ENCODE results near the gene IFNLR1.
"Not testable (repeated sequence)": the region's sequence is repeated elsewhere in the genome, so short reads cannot be mapped to it uniquely, and the experiment has no call there.

The IFNLR1 gene

GRCh38 chr1:24186993-24187790 lies at the start of gene IFNLR1:
Gene IFNLR1, minus strand, starts transcription at chr1:24187289. Its CDS starts 41 bp downstream, at chr1:24187248.
- DNase-seq, result peak; percentile 89

- no peak for DNase-seq
Observed at GRCh38 chr1:24235921-24236788, 49.1 kb upstream of the IFNLR1 start.

DNA sequence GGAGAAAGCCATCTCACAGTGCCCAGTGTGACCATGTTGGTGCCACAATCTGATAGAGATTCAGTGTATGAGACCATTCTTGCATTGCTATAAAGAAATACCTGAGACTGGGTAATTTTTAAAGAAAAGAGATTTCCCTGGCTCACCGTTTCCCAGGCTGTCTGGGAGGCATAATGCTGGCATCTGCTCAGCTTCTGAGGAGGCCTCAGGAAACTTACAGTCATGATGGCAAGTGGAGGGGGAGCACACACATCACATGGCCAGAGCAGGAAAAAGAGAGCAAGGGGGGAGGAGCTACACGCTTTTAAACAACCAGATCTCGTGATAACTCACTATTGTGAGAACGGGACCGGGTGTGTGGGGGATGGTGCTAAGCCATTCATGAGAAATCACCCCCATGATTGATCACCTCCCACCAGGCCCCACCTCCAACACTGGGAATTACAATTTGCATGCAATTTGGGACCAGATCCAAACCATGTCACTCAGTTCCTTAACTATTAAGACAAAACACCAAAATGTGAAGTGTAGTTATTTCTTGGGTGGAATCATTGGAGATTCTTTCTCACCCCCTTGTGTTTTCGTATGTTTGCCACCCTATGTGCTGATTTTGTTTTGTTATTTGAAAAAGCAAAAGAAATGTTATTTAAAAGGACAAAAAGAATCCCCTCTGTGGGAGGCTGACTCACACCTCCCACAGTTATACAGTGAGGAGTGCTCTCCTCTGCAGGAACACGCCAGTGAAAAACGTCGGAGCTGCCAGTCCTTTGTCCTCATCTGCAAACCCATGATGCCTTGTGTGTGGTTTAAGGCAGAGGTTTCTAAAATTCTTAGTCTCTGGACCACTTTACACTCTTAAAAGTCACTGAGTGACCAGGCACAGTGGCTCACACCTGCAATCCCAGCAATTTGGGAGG lies 46.9 kb upstream of the IFNLR1 start:
- no peak for DNase-seq

DNA sequence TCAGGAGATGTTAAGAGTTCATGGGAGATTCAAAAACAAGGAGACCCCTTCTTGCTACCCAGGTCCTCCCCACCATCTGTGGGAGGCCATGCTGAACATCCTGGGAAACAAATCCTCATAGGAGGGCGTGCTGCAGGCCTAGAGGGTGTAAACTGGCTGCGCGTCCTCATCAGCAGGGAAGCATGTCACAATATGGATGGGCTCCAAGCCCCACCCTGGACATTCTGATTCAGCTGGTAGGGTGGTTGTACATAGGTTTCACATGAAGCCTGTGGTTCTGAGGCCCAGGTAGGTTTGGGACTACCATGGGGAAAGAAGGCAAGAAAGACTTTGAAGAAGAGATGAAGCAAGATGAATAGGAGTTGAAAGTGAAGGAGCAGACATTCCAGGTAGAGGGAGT lies 44.6 kb upstream of the IFNLR1 start:
- DNase-seq, result no peak

- no peak for DNase-seq
Observed at GRCh38 chr1:24228311-24228710, 41.2 kb upstream of the IFNLR1 start.

GRCh38 chr1:24226749-24227148 lies 39.7 kb upstream of the IFNLR1 start:
- DNase-seq, result no peak

DNA sequence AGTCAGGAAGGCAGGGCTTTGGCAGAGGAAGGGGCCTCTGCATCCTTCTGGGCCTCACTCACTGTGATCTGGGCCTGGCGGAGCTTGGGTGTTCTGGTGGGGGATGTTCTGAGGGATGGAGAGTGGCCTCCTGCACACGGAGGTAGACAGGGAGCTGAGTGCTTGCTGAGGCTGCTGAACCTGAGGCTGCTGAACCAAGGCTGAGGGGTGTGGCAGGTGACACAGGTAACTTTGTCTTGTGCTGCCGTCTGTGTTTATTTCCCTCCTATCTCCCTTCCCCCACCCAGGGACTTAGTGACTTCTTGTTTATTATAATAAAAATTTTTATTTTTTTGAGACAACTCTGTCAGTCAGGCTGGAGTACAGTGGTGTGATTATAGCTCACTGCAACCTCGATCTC lies 37.7 kb upstream of the IFNLR1 start:
- no peak for DNase-seq

DNA sequence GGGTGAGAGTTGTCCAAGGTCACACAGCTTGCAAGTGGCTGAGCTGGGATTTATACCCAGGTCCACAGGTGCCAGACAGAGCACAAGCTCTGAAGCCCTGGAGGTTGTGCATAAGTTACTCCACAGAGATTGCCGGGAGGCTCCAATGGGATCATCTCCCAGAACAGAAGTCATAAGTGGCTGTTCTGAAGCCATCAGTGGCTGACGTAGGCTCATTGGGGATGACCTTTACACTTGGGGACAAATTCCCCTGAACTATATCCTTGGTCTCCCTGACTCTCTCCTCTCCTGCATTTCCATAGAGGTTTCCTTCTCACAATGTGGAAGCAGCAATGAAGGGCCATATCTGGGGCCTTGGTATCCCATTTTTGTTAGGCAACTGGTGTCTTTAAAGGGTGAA lies 37.0 kb upstream of the IFNLR1 start:
- no peak for DNase-seq

GRCh38 chr1:24222793-24223192 lies 35.7 kb upstream of the IFNLR1 start:
- DNase-seq, result no peak

- no peak for DNase-seq
Observed at GRCh38 chr1:24222008-24222605, 35.0 kb upstream of the IFNLR1 start.

- no peak for DNase-seq
Observed at GRCh38 chr1:24221246-24221645, 34.2 kb upstream of the IFNLR1 start.

GRCh38 chr1:24216276-24217074 lies 29.4 kb upstream of the IFNLR1 start:
- DNase-seq, result peak; percentile 50

- no peak for DNase-seq
Observed at GRCh38 chr1:24215226-24215814, 28.2 kb upstream of the IFNLR1 start.

- DNase-seq, result no peak
Observed at GRCh38 chr1:24212376-24212775, 25.3 kb upstream of the IFNLR1 start.

- DNase-seq, result no peak
Observed at GRCh38 chr1:24210195-24210627, 23.1 kb upstream of the IFNLR1 start.

DNA sequence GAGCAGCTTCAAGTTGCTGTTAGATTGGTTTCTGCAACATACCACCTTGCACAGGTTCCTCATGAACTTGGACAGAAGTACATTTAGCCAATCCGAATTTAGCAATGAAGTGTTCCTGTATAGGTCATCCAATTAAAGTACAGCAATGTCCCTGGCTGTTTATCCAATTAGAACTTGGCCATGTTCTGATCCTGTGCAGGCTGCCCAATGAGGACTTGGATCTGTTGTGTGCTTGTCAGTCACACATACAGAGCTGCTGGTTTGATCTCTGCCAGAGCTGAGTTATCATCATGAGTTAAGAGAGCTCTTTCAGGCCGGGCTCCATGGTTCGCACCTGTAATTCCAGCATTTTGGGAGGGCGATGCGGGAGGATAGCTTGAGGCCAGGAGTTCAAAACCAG lies 22.0 kb upstream of the IFNLR1 start:
- DNase-seq, result no peak

GRCh38 chr1:24207709-24208108 lies 20.6 kb upstream of the IFNLR1 start:
- DNase-seq, result no peak

DNA sequence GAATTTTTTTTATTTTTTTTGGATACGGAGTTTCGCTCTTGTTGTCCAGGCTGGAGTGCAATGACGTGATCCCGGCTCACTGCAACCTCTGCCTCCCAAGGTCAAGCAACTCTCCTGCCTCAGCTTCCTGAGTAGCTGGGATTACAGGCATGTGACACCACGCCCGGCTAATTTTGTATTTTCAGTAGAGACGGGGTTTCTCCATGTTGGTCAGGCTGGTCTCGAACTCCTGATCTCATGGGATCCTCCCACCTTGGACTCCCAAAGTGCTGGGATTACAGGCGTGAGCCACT lies 20.3 kb upstream of the IFNLR1 start:
- not testable (repeated sequence) for DNase-seq

DNA sequence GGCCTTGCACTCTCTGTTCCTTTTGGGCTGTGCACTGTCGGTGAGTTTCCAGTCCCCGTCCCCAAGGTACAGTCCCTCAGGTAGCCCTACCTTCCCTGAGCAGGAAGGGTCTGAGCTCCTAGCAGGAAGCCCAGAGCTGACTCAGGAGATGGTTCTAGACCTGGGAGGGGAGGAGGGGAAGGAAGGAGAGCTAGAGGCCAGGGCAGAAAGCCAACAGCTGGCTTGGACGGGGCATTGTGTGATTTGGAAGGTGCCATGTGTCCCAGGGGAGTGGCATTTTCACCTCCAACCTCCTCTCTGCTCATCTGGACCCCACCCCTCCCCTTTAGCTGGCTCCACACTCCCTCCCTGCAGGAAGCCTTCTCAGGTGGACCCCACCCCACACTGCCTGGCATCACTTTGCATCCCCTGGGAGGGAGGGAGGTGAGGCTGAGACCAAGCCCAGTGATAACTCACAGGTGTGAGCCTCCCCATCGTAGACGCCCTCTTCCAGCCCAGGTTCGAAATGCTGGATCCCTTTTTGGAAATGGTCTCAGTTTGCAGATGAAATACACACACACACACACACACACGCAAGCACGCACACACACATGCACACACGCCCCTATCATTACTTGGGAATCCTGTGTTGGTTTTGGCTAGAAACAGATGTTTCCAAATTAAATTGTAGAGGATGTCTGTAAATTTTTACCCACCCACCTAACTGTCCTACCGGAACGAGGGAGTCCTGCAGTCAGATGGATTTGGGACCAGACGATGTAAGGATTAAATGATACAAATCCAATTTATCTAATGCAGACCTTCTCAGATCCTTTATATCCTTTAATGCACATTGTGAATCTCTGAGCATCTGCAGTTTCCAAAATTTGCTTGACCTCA lies 19.7 kb upstream of the IFNLR1 start:
- no peak for DNase-seq

DNA sequence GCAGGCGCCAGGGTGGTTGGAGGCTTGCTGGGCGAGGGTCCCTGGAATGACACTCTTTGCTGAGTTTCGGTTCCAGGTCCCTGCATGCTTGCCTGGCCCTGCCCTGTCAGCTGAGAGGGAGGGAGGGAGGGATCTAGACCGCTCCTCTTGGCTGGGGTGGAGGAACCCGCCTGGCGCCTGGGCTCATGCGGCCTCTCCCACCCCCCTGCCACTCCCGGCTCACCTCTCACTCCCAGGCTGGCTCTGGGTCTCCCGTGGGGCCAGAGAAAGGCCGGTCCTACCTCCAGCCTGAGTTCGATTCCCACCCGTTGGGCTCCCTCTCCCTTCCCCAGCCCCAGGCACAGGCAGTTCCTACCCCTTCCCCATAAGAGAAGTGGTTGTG lies 19.0 kb upstream of the IFNLR1 start:
- DNase-seq, result no peak
